Measurements from ENCODE around the gene TAF4.

DNA sequence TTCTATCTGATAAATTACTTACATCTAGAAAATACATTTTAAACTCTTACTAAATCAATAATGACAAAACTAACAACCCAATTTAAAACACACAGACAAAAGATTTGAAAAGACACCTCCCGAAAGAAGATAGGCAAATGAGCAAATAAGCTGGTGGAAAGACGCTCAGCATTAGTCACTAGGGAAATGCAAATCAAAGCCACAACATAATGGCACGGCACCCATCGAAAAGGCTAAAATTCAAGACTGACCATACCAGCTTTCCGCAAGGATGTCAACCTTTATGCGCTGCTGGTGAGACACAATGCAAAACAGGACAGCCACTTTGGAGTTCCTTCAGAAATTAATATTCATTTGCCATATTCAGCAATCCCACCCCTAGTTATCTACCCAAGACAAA, 25.9 kb downstream of the TAF4 start:
- TF ChIP-seq, protein P1, sequence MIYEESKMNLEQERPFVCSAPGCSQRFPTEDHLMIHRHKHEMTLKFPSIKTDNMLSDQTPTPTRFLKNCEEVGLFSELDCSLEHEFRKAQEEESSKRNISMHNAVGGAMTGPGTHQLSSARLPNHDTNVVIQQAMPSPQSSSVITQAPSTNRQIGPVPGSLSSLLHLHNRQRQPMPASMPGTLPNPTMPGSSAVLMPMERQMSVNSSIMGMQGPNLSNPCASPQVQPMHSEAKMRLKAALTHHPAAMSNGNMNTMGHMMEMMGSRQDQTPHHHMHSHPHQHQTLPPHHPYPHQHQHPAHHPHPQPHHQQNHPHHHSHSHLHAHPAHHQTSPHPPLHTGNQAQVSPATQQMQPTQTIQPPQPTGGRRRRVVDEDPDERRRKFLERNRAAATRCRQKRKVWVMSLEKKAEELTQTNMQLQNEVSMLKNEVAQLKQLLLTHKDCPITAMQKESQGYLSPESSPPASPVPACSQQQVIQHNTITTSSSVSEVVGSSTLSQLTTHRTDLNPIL (CRISPR knock-in tag; IDR thresholded peaks at IDR 0.05; ENCODE audit: low read depth): no peak
- no peak for TF ChIP-seq GLIS3 (CRISPR knock-in tag; IDR thresholded peaks at IDR 0.05)
- TF ChIP-seq, protein P2, sequence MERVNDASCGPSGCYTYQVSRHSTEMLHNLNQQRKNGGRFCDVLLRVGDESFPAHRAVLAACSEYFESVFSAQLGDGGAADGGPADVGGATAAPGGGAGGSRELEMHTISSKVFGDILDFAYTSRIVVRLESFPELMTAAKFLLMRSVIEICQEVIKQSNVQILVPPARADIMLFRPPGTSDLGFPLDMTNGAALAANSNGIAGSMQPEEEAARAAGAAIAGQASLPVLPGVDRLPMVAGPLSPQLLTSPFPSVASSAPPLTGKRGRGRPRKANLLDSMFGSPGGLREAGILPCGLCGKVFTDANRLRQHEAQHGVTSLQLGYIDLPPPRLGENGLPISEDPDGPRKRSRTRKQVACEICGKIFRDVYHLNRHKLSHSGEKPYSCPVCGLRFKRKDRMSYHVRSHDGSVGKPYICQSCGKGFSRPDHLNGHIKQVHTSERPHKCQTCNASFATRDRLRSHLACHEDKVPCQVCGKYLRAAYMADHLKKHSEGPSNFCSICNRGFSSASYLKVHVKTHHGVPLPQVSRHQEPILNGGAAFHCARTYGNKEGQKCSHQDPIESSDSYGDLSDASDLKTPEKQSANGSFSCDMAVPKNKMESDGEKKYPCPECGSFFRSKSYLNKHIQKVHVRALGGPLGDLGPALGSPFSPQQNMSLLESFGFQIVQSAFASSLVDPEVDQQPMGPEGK (CRISPR knock-in tag; IDR thresholded peaks at IDR 0.05; ENCODE audit: borderline replicate concordance): no peak
- TF ChIP-seq ZFP3 (CRISPR knock-in tag; IDR thresholded peaks at IDR 0.05): no peak
